ENCODE results near the gene KCNJ12.
"Not testable (repeated sequence)": the region's sequence is repeated elsewhere in the genome, so short reads cannot be mapped to it uniquely, and the experiment has no call there.

The KCNJ12 gene

DNA sequence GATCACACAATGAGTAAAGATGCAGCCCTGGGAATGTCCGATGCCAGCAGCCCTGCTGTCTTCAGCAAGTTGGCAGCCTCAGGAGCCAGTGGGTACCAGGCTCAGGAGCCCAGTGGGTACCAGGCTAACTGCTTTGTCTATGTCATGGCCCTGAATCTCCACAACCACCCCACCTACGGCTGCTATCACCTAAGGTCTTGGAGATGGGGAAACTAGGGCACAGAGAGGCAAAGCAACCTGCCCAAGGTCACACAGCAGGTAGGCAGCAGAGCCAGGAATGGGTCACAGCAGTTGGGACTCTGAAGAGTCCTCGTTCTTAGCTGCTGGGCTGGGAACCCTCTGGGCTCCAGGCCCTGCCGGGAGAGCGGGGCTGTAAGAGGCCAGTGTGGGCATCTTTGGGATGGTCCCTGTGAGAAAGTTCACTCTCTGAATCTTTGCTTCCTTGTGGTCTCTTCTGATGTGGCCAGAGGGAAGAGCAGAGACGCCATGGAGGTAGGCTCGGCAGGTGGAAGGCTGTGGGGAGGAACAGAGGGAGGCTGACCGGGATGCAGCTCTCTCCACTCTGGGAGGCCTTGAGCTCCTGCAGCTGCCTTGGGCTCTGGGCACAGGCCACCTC, 34.1 kb upstream of the KCNJ12 start:
- H3K4me1 ChIP-seq (ENCODE audit: control insufficient read depth in 1 of 2, insufficient read depth in 2 of 2, low read length in 2 of 2); H3K27me3 ChIP-seq (ENCODE audit: control insufficient read depth in 1 of 2, insufficient read depth in 2 of 2, low read length in 2 of 2); H3K36me3 ChIP-seq (ENCODE audit: control insufficient read depth in 1 of 2, insufficient read depth in 2 of 2, low read length in 2 of 2); H3K4me3 ChIP-seq (ENCODE audit: low read depth in 1 of 2, low read length in 2 of 2); H3K9me3 ChIP-seq (ENCODE audit: control insufficient read depth in 1 of 2, low read length in 2 of 2); H3K27ac ChIP-seq (ENCODE audit: low read depth, low read length); H3K9ac ChIP-seq (ENCODE audit: low read depth in 1 of 2, low read length in 2 of 2): not testable (repeated sequence)

DNA sequence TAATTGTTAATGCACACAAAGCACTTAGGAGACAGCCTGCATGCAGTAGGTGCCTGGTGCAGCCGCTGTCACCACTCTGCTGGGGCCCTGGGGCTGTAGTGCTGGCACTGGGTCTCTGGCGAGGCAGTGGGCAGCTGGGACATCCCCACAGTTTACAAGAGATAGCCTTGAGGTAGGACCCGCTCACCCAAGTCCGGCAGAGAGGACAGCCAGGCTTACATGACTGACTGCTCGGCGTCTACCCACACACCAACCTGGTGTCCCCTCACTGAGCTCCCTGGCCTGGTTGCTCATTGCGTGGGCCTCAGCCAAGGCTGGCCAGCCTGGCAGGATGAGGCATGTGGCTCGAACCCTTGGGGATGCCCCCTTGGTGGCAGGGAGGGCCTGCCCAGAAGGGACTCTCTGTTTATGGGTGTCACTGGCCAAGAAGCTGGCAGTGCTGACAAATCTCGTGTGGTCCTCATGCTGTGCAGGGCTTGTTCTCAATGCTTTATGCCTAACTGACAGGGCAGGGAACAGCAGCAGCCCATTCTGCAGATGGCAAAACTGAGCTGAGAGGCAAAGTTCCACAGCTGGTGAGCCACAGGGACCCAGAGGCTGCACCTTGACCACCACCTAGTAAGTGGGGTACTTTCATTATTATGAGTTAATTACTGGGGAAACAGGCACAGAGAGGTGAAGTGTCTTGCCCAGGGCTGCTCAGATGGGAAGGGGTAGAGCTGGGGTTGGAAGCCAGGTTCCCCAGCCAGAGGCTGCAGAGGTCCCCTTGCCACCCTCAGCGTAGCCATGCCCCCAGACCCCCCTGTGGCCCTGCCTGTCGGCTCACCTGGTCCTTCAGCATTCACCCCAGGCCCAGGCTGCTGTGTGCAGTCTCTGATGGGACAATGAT, 32.9 kb upstream of the KCNJ12 start:
- H3K9me3 ChIP-seq (ENCODE audit: control insufficient read depth in 1 of 2, low read length in 2 of 2); H3K36me3 ChIP-seq (ENCODE audit: control insufficient read depth in 1 of 2, insufficient read depth in 2 of 2, low read length in 2 of 2); H3K4me3 ChIP-seq (ENCODE audit: low read depth in 1 of 2, low read length in 2 of 2); H3K4me1 ChIP-seq (ENCODE audit: control insufficient read depth in 1 of 2, insufficient read depth in 2 of 2, low read length in 2 of 2); H3K27me3 ChIP-seq (ENCODE audit: control insufficient read depth in 1 of 2, insufficient read depth in 2 of 2, low read length in 2 of 2); H3K9ac ChIP-seq (ENCODE audit: low read depth in 1 of 2, low read length in 2 of 2); H3K27ac ChIP-seq (ENCODE audit: low read depth, low read length): not testable (repeated sequence)

DNA sequence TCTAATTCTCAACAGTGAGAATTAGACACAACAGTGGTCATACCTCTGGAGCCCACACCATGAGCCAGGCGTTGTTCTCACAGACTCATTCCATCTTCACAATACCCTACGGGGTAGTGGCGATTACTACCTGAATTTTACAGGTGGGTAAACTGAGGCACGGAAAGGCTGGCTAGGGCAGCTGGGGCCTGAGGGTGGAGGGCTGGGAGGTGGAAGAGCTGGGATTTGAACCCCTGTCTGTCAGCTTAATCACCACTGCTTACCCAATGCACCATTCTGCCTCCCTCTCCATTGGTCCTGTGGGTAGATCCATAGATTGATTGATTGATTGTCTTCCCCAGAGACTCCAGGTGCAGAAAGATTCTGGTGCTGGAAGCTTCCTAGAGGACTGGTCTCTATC, 31.4 kb upstream of the KCNJ12 start:
- H3K36me3 ChIP-seq (ENCODE audit: control insufficient read depth in 1 of 2, insufficient read depth in 2 of 2, low read length in 2 of 2); H3K4me1 ChIP-seq (ENCODE audit: control insufficient read depth in 1 of 2, insufficient read depth in 2 of 2, low read length in 2 of 2); H3K4me3 ChIP-seq (ENCODE audit: low read depth in 1 of 2, low read length in 2 of 2); H3K9ac ChIP-seq (ENCODE audit: low read depth in 1 of 2, low read length in 2 of 2); H3K9me3 ChIP-seq (ENCODE audit: control insufficient read depth in 1 of 2, low read length in 2 of 2); H3K27me3 ChIP-seq (ENCODE audit: control insufficient read depth in 1 of 2, insufficient read depth in 2 of 2, low read length in 2 of 2); H3K27ac ChIP-seq (ENCODE audit: low read depth, low read length): not testable (repeated sequence)

DNA sequence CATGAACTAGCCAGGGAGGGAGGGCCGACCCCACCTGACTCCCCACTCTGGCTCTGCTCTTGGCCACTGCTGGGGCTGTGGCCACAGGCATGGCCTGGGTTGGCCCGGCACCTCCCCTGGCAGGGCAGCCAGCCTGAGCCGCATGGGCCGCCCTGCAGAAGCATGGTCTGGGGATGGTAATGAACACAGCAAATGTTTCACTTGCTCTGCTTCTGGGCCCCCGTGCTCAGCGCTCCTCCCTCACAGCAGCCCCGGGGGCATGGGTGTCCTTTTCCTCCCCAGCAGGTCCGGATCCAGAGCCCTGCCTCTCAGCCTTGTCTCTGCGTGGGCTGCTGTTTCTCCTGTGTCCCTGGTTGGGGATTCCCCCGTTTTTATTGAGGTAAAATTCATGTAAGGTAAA, 30.9 kb upstream of the KCNJ12 start:
- no peaks in the 10 kb centered on the region for H3K27me3 ChIP-seq (ENCODE audit: control insufficient read depth in 1 of 2, insufficient read depth in 2 of 2, low read length in 2 of 2)
- no peak overlapping the region for H3K27ac ChIP-seq (ENCODE audit: low read depth, low read length)
- H3K9me3 ChIP-seq (ENCODE audit: control insufficient read depth in 1 of 2, low read length in 2 of 2) = no peaks in the 10 kb centered on the region
- H3K36me3 ChIP-seq (ENCODE audit: control insufficient read depth in 1 of 2, insufficient read depth in 2 of 2, low read length in 2 of 2) = no peaks in the 10 kb centered on the region
- H3K4me1 ChIP-seq (ENCODE audit: control insufficient read depth in 1 of 2, insufficient read depth in 2 of 2, low read length in 2 of 2) = peaks cover 0 to 4% of the 10 kb centered on the region in 2 donors
- H3K9ac ChIP-seq (ENCODE audit: low read depth in 1 of 2, low read length in 2 of 2) = no peak overlapping the region
- no peak overlapping the region for H3K4me3 ChIP-seq (ENCODE audit: low read depth in 1 of 2, low read length in 2 of 2)

DNA sequence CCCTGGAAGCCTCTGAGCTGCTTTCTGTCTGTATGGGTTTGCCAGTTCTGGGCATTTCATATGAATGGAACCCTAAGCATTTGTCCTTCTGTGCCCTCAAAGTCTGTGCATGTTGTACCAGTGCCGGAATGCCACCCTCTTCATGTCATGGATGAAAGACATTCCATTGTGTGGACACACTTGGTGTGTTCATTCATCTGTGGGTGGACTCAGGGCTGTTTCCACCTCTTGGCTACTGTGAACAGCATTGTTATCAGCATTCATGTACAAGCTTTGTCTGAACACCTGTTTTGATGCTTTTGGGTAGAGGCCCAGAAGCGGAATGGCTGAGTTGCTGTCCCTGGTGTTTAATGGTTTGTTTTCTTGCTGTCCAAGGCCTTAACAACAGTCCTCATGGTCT, 30.1 kb upstream of the KCNJ12 start:
- not testable (repeated sequence) for H3K36me3 ChIP-seq (ENCODE audit: control insufficient read depth in 1 of 2, insufficient read depth in 2 of 2, low read length in 2 of 2); H3K4me1 ChIP-seq (ENCODE audit: control insufficient read depth in 1 of 2, insufficient read depth in 2 of 2, low read length in 2 of 2); H3K4me3 ChIP-seq (ENCODE audit: low read depth in 1 of 2, low read length in 2 of 2); H3K27me3 ChIP-seq (ENCODE audit: control insufficient read depth in 1 of 2, insufficient read depth in 2 of 2, low read length in 2 of 2); H3K27ac ChIP-seq (ENCODE audit: low read depth, low read length); H3K9ac ChIP-seq (ENCODE audit: low read depth in 1 of 2, low read length in 2 of 2); H3K9me3 ChIP-seq (ENCODE audit: control insufficient read depth in 1 of 2, low read length in 2 of 2)

DNA sequence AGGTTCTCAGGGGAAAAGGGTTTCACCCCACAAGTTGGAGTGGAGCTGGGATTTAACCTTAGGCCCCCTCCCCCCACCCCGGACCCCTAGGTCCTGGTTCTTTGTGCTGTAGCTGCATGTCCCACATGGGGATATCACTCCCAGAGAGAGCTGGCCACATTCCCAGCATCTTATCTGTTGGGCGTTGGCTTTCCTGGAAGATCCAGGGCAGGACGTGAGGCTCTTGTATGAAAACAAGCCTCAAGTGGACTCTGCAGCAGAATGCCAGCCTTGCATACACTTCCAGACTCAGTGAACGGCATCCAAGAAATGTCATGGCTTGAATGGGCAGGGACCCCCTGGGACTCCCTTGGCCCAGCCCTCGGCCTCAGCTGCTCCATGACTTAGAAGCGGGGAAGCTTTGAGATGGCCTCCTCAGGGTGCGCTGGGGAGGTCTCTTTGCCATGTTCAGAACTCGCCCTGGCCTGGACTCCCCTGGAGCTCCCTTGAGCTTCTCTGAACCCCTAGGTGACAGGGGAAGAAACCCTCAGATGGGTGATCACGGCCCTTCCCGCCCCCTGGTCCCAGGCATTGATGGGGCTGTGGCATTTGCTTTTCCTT, 29.4 kb upstream of the KCNJ12 start:
- H3K4me3 ChIP-seq (ENCODE audit: low read depth in 1 of 2, low read length in 2 of 2); H3K9ac ChIP-seq (ENCODE audit: low read depth in 1 of 2, low read length in 2 of 2); H3K27ac ChIP-seq (ENCODE audit: low read depth, low read length); H3K4me1 ChIP-seq (ENCODE audit: control insufficient read depth in 1 of 2, insufficient read depth in 2 of 2, low read length in 2 of 2); H3K9me3 ChIP-seq (ENCODE audit: control insufficient read depth in 1 of 2, low read length in 2 of 2); H3K36me3 ChIP-seq (ENCODE audit: control insufficient read depth in 1 of 2, insufficient read depth in 2 of 2, low read length in 2 of 2); H3K27me3 ChIP-seq (ENCODE audit: control insufficient read depth in 1 of 2, insufficient read depth in 2 of 2, low read length in 2 of 2): not testable (repeated sequence)

DNA sequence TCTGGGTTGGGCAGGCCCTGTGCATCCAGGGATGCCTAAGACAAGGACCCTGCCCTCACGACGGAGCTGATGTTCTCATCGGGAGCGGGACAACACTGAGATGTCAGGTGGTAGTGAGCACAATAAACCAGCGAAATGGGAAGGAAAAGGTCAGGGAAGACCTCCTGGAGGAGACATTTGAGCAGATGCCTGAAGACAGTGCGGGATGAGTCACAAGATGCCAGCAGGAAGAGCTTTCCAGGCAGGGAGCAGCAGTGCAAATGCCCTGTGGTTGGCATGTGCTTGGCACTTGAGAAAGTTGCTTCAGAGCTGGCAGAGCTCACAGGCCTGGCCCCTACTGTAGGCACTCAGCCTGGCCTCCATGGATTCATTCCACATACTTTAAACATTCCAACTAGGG, 28.5 kb upstream of the KCNJ12 start:
- not testable (repeated sequence) for H3K9ac ChIP-seq (ENCODE audit: low read depth in 1 of 2, low read length in 2 of 2)

DNA sequence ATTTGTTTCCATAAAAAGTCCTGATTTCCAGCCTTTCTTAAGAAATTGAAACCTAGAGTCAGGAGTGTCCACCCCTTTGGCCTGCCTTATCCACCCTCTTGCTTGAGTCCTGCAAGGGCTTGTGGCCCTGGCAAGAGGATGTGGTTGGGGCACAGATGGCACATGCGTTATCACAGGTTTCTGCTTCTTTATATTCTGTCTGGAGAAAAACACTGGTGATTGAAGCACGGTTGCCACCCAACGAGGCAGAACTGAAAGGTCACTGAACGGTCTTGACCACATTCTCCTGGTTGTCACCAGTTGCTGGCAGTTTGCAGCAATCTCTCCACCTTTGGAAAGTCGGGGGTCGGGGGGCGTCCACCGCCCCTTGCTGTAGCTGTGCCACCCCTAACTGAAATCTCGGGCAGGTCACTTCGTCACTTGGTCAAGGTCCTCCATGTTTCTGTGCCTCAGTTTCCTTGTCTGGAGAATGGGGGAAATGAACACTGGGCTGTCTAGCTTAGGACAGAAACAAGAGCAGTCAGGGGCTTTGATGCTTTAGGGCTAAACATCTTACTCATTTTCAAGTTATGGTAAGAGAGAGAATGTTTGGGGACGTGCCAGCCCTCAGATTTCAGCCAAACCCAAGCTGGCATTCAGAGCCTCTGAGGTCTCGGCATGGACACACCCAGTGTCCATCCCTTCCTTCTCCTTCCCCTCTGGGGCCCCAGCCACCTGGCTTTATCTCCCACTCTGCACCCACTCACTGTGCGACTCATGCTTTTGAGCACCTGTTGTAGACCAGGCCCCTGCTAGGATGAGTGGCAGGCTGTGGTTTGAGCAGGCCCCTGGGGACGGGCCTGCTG, 27.9 kb upstream of the KCNJ12 start:
- not testable (repeated sequence) for H3K36me3 ChIP-seq (ENCODE audit: control insufficient read depth in 1 of 2, insufficient read depth in 2 of 2, low read length in 2 of 2); H3K4me1 ChIP-seq (ENCODE audit: control insufficient read depth in 1 of 2, insufficient read depth in 2 of 2, low read length in 2 of 2); H3K27ac ChIP-seq (ENCODE audit: low read depth, low read length); H3K9ac ChIP-seq (ENCODE audit: low read depth in 1 of 2, low read length in 2 of 2); H3K4me3 ChIP-seq (ENCODE audit: low read depth in 1 of 2, low read length in 2 of 2); H3K27me3 ChIP-seq (ENCODE audit: control insufficient read depth in 1 of 2, insufficient read depth in 2 of 2, low read length in 2 of 2); H3K9me3 ChIP-seq (ENCODE audit: control insufficient read depth in 1 of 2, low read length in 2 of 2)

More for the DNA sequence above, 28.5 kb upstream of the KCNJ12 start:
- not testable (repeated sequence) for H3K27ac ChIP-seq (ENCODE audit: low read depth, low read length); H3K27me3 ChIP-seq (ENCODE audit: control insufficient read depth in 1 of 2, insufficient read depth in 2 of 2, low read length in 2 of 2); H3K9me3 ChIP-seq (ENCODE audit: control insufficient read depth in 1 of 2, low read length in 2 of 2); H3K36me3 ChIP-seq (ENCODE audit: control insufficient read depth in 1 of 2, insufficient read depth in 2 of 2, low read length in 2 of 2); H3K4me1 ChIP-seq (ENCODE audit: control insufficient read depth in 1 of 2, insufficient read depth in 2 of 2, low read length in 2 of 2); H3K4me3 ChIP-seq (ENCODE audit: low read depth in 1 of 2, low read length in 2 of 2)

DNA sequence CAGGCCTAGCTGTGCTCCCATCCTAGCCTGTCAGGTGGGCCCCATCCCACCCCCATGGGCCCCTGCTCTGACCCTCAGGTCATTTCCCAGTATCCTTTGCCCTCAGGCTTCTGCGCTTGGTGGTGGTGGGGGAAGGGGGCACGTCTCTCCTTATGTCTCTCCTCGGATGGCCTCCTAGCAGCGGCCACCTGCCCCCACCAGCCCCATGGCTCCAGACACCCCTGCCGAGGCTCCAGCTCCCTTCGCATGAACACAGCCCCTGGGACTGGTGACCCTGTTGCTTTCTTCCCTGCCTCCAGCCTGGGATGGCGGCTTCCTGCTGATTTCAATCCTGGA, 27.3 kb upstream of the KCNJ12 start:
- H3K9me3 ChIP-seq (ENCODE audit: control insufficient read depth in 1 of 2, low read length in 2 of 2); H3K4me3 ChIP-seq (ENCODE audit: low read depth in 1 of 2, low read length in 2 of 2); H3K4me1 ChIP-seq (ENCODE audit: control insufficient read depth in 1 of 2, insufficient read depth in 2 of 2, low read length in 2 of 2); H3K36me3 ChIP-seq (ENCODE audit: control insufficient read depth in 1 of 2, insufficient read depth in 2 of 2, low read length in 2 of 2); H3K27me3 ChIP-seq (ENCODE audit: control insufficient read depth in 1 of 2, insufficient read depth in 2 of 2, low read length in 2 of 2); H3K27ac ChIP-seq (ENCODE audit: low read depth, low read length); H3K9ac ChIP-seq (ENCODE audit: low read depth in 1 of 2, low read length in 2 of 2): not testable (repeated sequence)

Data from duodenal mucosa (tissue), 2 donors.